GM19193 (cell line): ENCODE measurements around the gene PARD3B.

Experiments
- POLR2A ChIP-seq: IDR thresholded peaks from 4 replicates; pipeline ENCODE4 v1.6.1; 2011; ENCODE audit not compliant: insufficient read depth, insufficient read length; ENCODE audit errors: extremely low read depth

The PARD3B gene

DNA sequence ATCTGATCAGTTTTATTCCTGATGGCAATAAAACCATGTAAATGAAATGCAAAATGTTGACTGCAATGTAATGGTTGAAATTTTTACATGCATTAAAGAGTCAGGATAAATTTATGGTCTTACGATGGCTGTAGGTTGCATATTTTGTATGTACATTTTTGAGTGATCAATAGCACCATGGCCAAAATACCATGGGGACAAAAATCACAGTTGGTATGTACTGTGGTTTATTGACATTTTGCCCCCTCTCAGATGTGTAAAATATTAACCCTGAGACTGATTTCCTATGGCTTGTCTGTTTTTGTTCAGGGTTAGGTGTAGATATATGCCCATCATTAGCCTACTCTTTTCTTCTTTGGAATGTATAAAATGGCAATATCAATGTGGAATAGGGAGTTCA is 138.1 kb downstream of the PARD3B start:
- no peak for TF ChIP-seq POLR2A

DNA sequence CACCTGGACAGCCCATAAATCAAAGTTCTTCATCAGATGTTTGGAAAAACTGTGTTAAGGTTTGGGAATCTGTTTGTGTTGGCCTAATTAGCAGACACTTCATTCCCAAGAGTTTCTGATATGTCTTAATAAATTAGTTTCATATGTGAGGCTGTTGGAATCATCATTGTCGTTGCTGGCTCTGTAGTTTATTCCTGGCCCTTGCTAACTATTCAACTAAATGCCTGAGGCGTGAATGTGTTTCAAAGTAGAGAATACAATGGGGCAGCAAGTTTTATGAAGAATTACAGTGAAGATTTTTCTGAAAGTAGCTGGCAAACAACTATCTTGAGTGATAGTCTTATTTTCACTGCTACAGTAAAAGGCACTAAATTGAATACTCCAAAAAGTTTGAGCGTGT is 141.1 kb downstream of the PARD3B start:
- TF ChIP-seq POLR2A = no peak

DNA sequence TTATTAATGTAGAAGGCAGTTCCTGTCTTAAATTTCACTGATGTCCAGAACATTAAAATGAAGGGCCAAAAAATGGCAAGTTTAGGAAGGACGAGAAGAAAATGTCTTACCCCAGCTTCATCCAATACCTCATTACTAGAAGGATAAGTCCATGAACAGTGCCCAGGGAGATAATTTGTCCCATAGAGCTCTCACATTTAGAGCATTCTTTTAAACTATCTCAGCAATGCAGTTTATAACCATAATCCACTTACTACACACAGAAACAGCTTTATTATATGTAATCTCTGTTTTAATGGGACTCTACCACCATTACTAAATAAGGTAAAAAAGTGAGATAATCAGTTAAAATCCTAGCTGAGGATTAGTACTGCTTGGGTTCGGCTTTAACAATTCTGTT is 142.5 kb downstream of the PARD3B start:
- TF ChIP-seq POLR2A = no peak

DNA sequence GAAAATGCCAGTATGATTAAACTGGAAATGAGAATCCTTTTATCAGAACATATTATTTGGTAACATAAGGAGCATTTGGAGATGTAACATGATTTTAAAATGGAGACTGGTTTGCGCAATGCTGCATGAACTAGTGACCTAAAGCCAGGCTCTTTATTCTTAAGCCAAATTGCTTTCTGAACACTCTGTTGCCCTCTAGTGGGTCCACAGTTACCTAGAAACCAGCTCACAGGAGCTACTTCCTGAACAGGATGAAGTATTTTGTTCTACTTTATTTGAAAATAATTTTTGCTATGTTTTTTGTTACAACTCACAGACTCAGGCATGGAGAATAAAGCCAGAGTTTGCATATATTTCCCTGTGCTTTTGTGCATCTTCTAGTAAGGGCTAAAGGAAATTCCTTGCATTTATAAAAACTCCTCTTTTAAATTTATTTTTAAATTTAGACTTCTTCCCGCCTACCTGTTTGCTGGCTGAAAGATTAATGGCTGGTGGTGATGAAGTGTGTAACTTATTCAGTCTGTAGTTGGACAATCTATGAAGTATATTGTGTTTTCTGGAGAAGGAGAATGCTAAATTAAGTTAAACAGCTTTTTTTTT is 146.7 kb downstream of the PARD3B start:
- no peak for TF ChIP-seq POLR2A

DNA sequence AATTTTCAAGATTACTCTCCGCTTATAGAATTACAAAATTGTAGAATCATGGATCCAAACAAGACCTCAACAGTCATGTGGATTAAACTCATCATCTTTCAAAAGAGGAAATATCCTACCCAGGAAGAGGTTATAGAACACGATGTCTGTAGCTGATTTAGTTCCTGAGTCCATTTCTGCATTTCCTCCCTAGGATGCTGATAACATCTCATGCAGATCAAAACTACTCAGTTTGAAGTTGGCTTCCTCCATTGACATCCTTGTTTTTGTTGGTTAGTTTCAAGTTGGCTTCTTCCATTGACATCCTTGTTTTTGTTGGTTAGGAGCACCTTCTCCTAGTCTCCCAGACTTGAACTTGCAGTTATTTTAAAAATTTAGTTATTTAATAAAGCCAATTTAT is 147.5 kb downstream of the PARD3B start:
- TF ChIP-seq POLR2A = no peak

DNA sequence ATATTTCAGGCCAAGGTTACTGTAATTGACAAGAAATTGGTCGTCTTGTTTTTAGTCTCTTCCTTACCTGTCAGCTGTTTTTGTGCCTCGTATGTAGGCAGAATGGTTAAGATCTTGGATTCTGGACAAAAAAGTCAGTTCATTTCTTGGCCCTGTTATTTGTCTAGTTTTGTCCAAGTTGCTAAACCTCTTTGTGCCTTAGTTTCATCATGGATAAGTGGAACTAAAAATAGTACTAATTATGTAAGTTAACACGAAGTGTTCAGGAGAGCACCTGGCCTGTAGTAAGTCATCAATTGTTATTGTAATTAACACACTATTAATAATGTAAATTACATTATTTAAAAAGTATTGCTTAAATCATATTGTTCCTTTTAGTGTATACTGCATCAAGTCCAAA is 148.0 kb downstream of the PARD3B start:
- no peak for TF ChIP-seq POLR2A

DNA sequence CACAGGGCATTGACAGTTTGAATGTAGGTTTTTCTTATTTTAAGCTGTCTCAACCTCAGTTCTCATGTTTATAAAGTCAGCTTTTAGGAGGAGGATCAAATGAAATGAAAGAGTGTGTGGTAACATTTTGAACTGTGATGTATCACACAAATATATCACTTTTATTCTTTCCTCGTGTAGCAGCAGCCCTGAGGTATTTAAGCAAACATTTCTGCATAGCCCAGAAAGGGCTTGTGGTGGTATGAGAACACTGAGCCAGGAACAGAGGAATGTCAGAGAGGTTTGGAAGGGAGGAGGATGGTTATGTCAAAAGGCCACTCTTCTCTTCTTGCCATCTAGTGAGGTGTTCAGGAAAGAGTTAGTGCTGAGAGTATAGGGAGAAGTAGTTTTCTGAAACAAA is 150.2 kb downstream of the PARD3B start:
- no peak for TF ChIP-seq POLR2A

DNA sequence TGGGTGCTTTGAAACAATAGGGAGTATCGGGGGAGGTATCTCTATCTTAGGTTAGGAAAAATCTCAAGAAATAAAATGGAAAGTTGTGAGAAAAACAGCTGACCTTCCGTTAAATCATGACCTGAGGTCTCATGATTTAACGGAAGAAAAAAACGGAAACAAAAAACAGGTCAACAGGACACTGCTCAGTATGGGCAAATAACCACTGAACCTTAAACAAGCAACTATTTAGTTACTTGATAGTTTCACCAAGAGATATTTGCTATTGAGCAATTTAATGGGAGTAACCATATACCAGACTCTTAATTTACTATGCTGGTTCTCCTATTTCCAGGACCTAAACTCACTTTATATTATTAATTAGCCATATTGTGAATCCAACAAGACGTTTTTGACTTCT is 150.8 kb downstream of the PARD3B start:
- no peak for TF ChIP-seq POLR2A

DNA sequence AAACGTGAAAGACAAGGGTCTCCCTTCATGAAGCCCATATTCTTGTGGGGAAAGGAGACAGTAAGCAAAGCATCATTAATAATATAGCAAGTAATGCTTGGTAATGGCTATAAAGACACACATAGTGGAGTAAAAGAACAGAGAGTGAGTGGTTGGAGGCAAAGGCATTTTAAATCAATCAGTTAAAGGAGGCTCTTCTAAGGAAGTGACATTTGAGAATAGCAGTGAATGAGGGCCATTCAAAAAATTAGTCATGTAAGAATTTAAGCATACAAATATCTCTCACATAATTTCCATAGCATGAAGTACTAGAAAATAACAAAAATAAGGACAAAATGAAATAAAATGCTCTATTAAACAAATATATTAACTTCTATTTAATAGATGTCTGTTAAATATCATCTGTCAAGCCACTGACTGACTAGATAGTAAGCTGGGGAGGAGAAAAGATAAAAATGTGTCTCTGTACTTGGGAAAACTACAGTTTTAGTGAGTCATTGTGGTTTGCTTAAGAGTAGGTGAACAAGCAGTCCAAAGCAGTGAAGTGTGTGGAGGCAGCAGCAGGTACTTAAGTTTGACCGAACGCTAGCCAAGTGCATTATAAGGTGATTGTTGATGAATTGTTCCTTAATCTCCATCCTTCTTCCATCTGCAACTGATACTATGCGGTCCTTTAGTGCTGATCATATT is 160.1 kb downstream of the PARD3B start:
- no peak for TF ChIP-seq POLR2A

DNA sequence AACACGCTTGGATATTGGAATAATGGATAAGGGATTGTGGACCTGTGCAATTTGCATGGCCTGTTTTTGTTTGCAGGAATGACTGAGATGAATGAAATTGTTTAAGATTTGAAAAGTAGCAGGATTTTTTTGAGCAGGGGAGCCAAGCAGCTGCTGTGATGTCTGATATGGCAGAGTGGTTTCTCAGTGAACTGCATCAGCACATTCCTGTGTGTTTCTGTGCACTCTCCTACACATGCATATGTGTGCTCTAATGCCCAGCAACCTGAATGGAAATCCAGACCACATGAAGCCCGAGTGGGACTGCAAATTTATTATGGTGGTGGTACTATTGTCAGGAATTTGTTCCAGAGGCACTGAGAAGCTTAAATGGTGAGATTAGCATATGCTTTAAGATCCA is 161.7 kb downstream of the PARD3B start:
- no peak for TF ChIP-seq POLR2A

DNA sequence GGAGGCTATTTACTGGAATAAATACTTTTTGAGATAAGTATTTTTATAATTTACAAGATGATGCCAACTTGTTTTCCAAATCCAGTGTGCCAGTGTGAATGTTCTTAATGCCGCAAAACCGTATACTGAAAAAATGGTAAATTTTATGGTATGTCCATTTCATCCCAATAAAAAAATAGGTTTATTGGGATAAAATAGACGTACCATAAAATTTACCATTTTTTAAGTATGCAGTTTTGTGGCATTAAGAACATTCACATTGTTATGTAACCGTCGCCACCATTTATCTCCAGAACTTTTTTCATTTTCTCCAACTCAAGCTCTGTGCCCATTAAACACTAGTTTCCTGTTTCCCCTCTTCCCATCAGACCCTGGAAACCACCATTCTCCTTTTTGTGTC is 167.9 kb downstream of the PARD3B start:
- no peak for TF ChIP-seq POLR2A

DNA sequence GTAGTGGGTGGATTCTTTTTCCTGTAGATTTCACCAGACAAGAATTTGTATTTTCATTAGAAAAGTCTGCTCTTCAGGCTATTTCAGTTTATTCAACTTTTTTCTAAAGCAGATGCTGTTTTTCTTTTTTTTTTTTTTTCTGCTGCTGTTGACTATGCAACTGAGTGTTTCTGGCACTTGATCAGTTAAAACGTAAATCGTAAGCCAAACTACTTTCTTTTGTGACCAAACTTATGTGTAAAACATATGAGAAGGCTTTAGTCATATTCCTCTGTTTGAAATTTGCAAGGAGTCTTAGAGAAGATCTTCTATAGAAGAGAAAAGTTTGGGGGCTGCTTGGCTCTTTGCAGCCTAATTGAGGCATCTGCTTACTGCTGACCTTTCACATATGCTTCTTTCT is 170.1 kb downstream of the PARD3B start:
- no peak for TF ChIP-seq POLR2A

DNA sequence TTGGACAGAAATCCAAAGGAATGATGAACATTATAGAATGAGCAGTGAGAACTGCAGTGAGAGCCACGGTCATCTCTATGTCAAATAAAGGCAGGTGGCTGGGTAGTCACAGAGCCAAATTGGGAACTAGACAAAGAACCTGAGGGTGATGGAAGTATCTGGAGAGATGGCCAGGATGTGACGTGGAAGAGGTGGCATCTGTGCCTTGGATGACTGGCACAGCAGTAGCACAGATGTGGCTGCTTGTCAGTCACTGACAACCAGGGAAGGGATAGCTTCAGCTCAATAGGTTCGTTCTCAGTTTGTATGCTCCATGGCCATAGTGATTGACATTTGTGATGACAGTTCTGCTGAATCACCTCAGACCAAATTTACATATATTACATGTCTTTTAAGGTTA is 172.3 kb downstream of the PARD3B start:
- no peak for TF ChIP-seq POLR2A

DNA sequence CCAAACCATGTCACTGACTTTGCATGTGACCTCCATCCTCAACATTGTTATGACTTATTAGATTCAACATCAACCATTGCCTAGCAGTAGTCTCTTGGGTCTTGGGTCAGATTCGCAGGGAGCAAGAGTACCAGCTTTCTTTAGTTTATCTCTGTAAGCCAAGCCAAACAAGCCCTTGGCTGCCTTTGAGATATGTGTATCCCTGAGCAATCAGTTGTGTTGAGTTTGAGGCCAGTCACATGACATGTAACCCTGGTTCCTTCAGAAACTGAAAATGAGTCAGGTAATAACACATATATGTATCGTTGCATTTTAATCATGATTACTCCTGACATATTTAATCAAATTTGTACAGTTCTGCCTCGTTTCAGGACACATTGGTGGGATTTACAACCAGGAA is 173.3 kb downstream of the PARD3B start:
- no peak for TF ChIP-seq POLR2A

DNA sequence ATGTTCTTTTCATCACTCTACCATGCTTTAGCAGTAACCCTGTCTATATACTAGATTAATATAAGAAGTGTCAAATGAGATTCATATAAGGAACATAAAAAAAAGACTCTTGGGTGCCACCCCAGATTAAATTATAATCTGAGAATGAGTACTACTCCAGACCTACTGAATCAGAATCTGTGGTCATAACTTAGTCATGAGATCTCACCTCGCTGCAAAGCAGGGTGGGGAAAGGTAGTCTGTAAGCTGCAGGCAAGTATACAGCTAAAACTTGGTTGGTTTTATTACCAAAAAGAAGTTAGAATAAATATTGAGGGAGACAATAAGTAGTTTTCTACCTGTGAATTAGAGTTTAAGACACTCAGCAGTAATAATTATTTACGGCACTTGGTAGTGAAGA is 175.6 kb downstream of the PARD3B start:
- TF ChIP-seq POLR2A = no peak

DNA sequence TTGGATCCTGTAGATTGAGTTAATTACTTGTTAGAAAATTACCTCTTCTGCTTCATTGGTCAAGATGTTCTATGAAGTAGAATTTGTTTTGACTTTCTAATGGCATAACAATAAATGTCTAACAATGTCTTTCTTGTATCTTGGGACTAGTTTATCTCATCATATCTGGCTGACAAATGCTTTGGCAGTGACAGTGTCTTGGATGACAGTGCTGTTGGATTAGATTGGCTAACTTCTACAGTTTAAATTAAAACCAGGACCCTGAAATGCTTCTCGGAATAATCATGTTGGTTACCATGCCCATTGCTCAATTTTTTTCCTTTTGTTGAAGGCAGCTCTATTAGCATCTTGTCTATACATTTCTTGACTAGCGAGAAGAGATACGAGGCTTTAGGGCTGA is 176.9 kb downstream of the PARD3B start:
- TF ChIP-seq POLR2A = no peak

DNA sequence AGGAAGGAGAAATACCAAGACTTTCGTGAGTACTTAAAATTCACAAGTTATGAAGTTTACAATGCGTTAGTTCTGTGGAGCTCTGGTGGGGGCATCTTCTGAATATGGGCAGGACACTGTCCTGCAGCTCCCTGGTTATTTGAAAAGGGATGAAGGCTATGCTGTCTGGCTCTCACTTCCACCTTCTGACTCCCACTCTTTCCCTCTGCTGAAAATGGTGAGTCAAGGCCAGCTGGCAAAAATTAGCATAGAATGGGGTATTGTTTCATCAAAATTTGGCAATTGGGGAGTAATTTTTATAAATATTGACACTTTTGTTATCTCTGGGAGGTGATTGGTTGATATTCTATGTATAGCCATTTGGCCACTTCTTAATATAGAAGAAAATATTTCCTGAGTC is 177.4 kb downstream of the PARD3B start:
- TF ChIP-seq POLR2A = no peak
